ENCODE results near the gene SNORC.

GRCh38 chr2:232894251-232894650 lies 24.2 kb downstream of the SNORC start:
- TF ChIP-seq, protein P1, sequence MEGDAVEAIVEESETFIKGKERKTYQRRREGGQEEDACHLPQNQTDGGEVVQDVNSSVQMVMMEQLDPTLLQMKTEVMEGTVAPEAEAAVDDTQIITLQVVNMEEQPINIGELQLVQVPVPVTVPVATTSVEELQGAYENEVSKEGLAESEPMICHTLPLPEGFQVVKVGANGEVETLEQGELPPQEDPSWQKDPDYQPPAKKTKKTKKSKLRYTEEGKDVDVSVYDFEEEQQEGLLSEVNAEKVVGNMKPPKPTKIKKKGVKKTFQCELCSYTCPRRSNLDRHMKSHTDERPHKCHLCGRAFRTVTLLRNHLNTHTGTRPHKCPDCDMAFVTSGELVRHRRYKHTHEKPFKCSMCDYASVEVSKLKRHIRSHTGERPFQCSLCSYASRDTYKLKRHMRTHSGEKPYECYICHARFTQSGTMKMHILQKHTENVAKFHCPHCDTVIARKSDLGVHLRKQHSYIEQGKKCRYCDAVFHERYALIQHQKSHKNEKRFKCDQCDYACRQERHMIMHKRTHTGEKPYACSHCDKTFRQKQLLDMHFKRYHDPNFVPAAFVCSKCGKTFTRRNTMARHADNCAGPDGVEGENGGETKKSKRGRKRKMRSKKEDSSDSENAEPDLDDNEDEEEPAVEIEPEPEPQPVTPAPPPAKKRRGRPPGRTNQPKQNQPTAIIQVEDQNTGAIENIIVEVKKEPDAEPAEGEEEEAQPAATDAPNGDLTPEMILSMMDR (IDR thresholded peaks at IDR 0.05) = no peak
- no peak for TF ChIP-seq POLR2A (IDR thresholded peaks at IDR 0.05)

Measured in prostate gland (tissue), 2 donors.